Endothelial cell of umbilical vein (primary cell): ENCODE measurements around the gene EXT2. TPM values are rescaled to one million over a fixed set of nuclear protein-coding genes. Genes with fewer than 3 reads are reported as not detected.

Source experiments
- BruUV-seq: library from RNA; stranded (reverse); fragments of 400-500 nt; replicated peaks from 2 replicates; lab custom pipeline; 2021; lab: Mats Ljungman, UMichigan
- CTCF ChIA-PET: fragments of 300-600, 350-600 bp; sonication (Branson Sonifier 250); formaldehyde crosslinking; loops from one replicate; lab custom pipeline; 2021; ENCODE audit warnings: antibody characterized with exemption, inconsistent platforms; lab: Charles Lee
- POLR2A ChIA-PET: fragments of 300-600, 350-600 bp; sonication (Branson Sonifier 250); formaldehyde crosslinking; loops from one replicate; lab custom pipeline; 2021; ENCODE audit warnings: antibody characterized with exemption, inconsistent platforms; lab: Charles Lee
- DNase-seq: peaks from one replicate; pipeline ENCODE4 v3.0.0-alpha.2; 2011; ENCODE audit warnings: low read depth, low spot score
- FAIRE-seq: peaks from 2 replicates; lab custom pipeline; 2011; peaks lifted over from hg19 to GRCh38; lab: Jason Lieb, UNC
- H2AFZ ChIP-seq: 2 replicates; pipeline ENCODE4 v1.6.0; 2012; ENCODE audit warnings: low read depth, low read length, control low read depth, inconsistent platforms
- H3K27ac ChIP-seq: 2 replicates; pipeline ENCODE4 v1.5.1; 2011; ENCODE audit warnings: low read depth, mild to moderate bottlenecking, control low read depth, low read length, moderate library complexity; ENCODE audit not compliant: insufficient read depth
- H3K27me3 ChIP-seq, 2 experiments: 2 replicates each; pipeline versions ENCODE4 v1.6.0 to v1.6.1; 2011; ENCODE audit warnings: low read length in 2 of 2, mixed read lengths in 1 of 2; ENCODE audit not compliant: control insufficient read depth in 2 of 2, insufficient read depth in 2 of 2
- H3K36me3 ChIP-seq, 2 experiments: 2 replicates in 1 of 2; 3 replicates in 1 of 2; pipeline ENCODE4 v1.5.1; 2011; ENCODE audit warnings: low read length in 2 of 2, mild to moderate bottlenecking in 1 of 2, moderate library complexity in 1 of 2; ENCODE audit not compliant: control insufficient read depth in 2 of 2, insufficient read depth in 2 of 2; ENCODE audit errors: extremely low read depth in 1 of 2
- H3K4me1 ChIP-seq: 3 replicates; pipeline ENCODE4 v1.5.1; 2011; ENCODE audit warnings: mild to moderate bottlenecking, low read length; ENCODE audit not compliant: control insufficient read depth, insufficient read depth; ENCODE audit errors: extremely low read depth
- H3K4me2 ChIP-seq: 2 replicates; pipeline ENCODE4 v1.6.1; 2011; ENCODE audit warnings: low read length, control low read depth, mixed read lengths; ENCODE audit not compliant: insufficient read depth
- H3K4me3 ChIP-seq, 3 experiments: fragments of 200-600 bp in 1 of 3; sonication (generic), shearing (Covaris generic) in 1 of 3; replicated peaks in 1 of 3; 2 replicates each; pipeline ENCODE4 v1.5.1; 2011 to 2016; ENCODE audit warnings: control low read depth in 3 of 3, low read length in 3 of 3, mild to moderate bottlenecking in 2 of 3, inconsistent platforms in 1 of 3, low read depth in 1 of 3, moderate library complexity in 1 of 3; ENCODE audit not compliant: insufficient read depth in 1 of 3
- H3K79me2 ChIP-seq: 2 replicates; pipeline ENCODE4 v1.6.0; 2012; ENCODE audit warnings: low read length, inconsistent platforms; ENCODE audit not compliant: control insufficient read depth, insufficient read depth
- H3K9ac ChIP-seq: replicated peaks from 2 replicates; pipeline ENCODE3; 2011; ENCODE audit warnings: low read length, control low read depth; ENCODE audit not compliant: insufficient read depth; ENCODE audit errors: extremely low read depth
- H3K9me1 ChIP-seq: replicated peaks from 3 replicates; pipeline ENCODE4 v1.6.0; 2011; ENCODE audit warnings: mild to moderate bottlenecking, low read length; ENCODE audit not compliant: control insufficient read depth, insufficient read depth; ENCODE audit errors: extremely low read depth
- H3K9me3 ChIP-seq: replicated peaks from 2 replicates; pipeline ENCODE4 v1.5.1; 2012; ENCODE audit warnings: low read length, inconsistent platforms; ENCODE audit not compliant: control insufficient read depth, insufficient read depth
- H4K20me1 ChIP-seq: replicated peaks from 2 replicates; pipeline ENCODE3; 2011; ENCODE audit warnings: mild to moderate bottlenecking, low read length; ENCODE audit not compliant: control insufficient read depth, insufficient read depth; ENCODE audit errors: extremely low read depth
- EZH2 ChIP-seq: IDR thresholded peaks from 2 replicates; pipeline ENCODE4 v1.6.1; 2012; ENCODE audit warnings: borderline replicate concordance, low read depth, mild to moderate bottlenecking, moderate library complexity, low read length, inconsistent platforms; ENCODE audit not compliant: severe bottlenecking
- FOS ChIP-seq: IDR thresholded peaks from 2 replicates; pipeline ENCODE4 v1.6.1; 2011; ENCODE audit warnings: mild to moderate bottlenecking, low read length, moderate library complexity, borderline replicate concordance; ENCODE audit not compliant: insufficient read depth
- GATA2 ChIP-seq: IDR thresholded peaks from 2 replicates; pipeline ENCODE4 v1.7.0; 2011; ENCODE audit warnings: low read depth, mild to moderate bottlenecking, moderate library complexity, mixed read lengths, low read length; ENCODE audit not compliant: insufficient read length, insufficient read depth
- JUN ChIP-seq: IDR thresholded peaks from 2 replicates; pipeline ENCODE4 v1.6.1; 2011; ENCODE audit warnings: borderline replicate concordance, low read depth; ENCODE audit not compliant: insufficient read length, insufficient read depth
- MAX ChIP-seq: IDR thresholded peaks from 2 replicates; pipeline ENCODE4 v1.6.1; 2011; ENCODE audit not compliant: insufficient read depth, insufficient read length
- MYC ChIP-seq: IDR thresholded peaks from one replicate; pipeline ENCODE4 v1.6.1; 2011; ENCODE audit warnings: mild to moderate bottlenecking, low read depth, low read length
- POLR2A ChIP-seq: IDR thresholded peaks from 2 replicates; pipeline ENCODE4 v1.6.1; 2012; ENCODE audit warnings: low read depth, mild to moderate bottlenecking, control low read depth, low read length
- POLR2AphosphoS5 ChIP-seq: IDR thresholded peaks from 2 replicates; pipeline ENCODE4 v1.6.1; 2012; ENCODE audit warnings: low read depth, mild to moderate bottlenecking, control low read depth, low read length, moderate library complexity; ENCODE audit not compliant: insufficient read depth
- dilution Hi-C: fragments of 300-500 bp; cut with MboI; formaldehyde crosslinking; loops from one replicate; pipeline ENCODE4 v1.15.0; 2019; ENCODE audit warnings: low sequenced_read_pairs; ENCODE audit not compliant: extremely low pct_ligation_motif_present
- intact Hi-C: fragments of 100-400 bp; cut with micrococcal nuclease; formaldehyde crosslinking; loops from one replicate; pipeline ENCODE4 v1.10.0; 2022
- polyA plus RNA-seq, 4 experiments: library from polyadenylated mRNA; depleted of rRNA in 3 of 4; stranded (reverse) in 3 of 4; unstranded in 1 of 4; fragments of >200 nt; gene quantifications; 2 replicates each; pipeline versions ENCODE4 v1.2.1 to v1.2.3, GENCODE V29; 2011 to 2012; ENCODE audit warnings: missing spikeins in 1 of 4
- total RNA-seq: library from RNA; stranded (reverse); gene quantifications from 2 replicates; pipeline ENCODE4 v1.2.3, GENCODE V29; 2021
- TF ChIP-seq, protein P1 (sequence below), 2 donors: IDR thresholded peaks; 1 replicate in 1 of 2; 2 replicates in 1 of 2; pipeline ENCODE4 v1.5.1; 2011; ENCODE audit warnings: low read length in 2 of 2, mild to moderate bottlenecking in 2 of 2, moderate library complexity in 2 of 2, control low read depth in 1 of 2, inconsistent platforms in 1 of 2, low read depth in 1 of 2; ENCODE audit not compliant: insufficient read depth in 1 of 2; ENCODE audit errors: extremely low read depth in 1 of 2

EXT2 gene
- total and polyA plus RNA-seq, 2 donors (not counting 3 experiments of a cell fraction or from before 2014, with no cell fraction given), result 50.9 to 60.3 TPM

- DNase-seq (no peak), FAIRE-seq (no peak)
- H3K4me3 ChIP-seq, result no peak overlapping the region
- H3K27ac ChIP-seq, result no peak overlapping the region
- H3K27me3 ChIP-seq, result no peaks in the 10 kb centered on the region
- H3K9me1 ChIP-seq, result no peaks in the 10 kb centered on the region
- H3K79me2 ChIP-seq, result no peaks in the 10 kb centered on the region
- no peak overlapping the region for H2AFZ ChIP-seq
- no peaks in the 10 kb centered on the region for H4K20me1 ChIP-seq
- H3K9ac ChIP-seq, result no peak overlapping the region
- TF ChIP-seq POLR2A (no peak), FOS (no peak), JUN (no peak), EZH2 (no peak), MAX (no peak)
- TF ChIP-seq, protein P1, sequence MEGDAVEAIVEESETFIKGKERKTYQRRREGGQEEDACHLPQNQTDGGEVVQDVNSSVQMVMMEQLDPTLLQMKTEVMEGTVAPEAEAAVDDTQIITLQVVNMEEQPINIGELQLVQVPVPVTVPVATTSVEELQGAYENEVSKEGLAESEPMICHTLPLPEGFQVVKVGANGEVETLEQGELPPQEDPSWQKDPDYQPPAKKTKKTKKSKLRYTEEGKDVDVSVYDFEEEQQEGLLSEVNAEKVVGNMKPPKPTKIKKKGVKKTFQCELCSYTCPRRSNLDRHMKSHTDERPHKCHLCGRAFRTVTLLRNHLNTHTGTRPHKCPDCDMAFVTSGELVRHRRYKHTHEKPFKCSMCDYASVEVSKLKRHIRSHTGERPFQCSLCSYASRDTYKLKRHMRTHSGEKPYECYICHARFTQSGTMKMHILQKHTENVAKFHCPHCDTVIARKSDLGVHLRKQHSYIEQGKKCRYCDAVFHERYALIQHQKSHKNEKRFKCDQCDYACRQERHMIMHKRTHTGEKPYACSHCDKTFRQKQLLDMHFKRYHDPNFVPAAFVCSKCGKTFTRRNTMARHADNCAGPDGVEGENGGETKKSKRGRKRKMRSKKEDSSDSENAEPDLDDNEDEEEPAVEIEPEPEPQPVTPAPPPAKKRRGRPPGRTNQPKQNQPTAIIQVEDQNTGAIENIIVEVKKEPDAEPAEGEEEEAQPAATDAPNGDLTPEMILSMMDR (IDR thresholded peaks at IDR 0.05; ENCODE audit: extremely low read depth in 1 of 2, insufficient read depth in 1 of 2, low read depth in 1 of 2, low read length in 2 of 2), result no peak
- POLR2A ChIA-PET, result no interaction called here
- CTCF ChIA-PET, result interaction anchor here (0.9 kb wide), 1 partner anchor 9 kb away, joined by 3 read pairs; no protein-coding TSS in a partner anchor
- H3K36me3 ChIP-seq, result no peaks in the 10 kb centered on the region
- H3K4me2 ChIP-seq, result no peak overlapping the region
- dilution Hi-C loops, result no loop called here
- no peaks in the 10 kb centered on the region for H3K9me3 ChIP-seq
- H3K4me1 ChIP-seq, result no peaks in the 10 kb centered on the region
- intact Hi-C loops, result no loop called here
- no TSS peak for BruUV-seq
These were observed 76.0 kb downstream of the EXT2 start for GRCh38 chr11:44171518-44171917.

DNA sequence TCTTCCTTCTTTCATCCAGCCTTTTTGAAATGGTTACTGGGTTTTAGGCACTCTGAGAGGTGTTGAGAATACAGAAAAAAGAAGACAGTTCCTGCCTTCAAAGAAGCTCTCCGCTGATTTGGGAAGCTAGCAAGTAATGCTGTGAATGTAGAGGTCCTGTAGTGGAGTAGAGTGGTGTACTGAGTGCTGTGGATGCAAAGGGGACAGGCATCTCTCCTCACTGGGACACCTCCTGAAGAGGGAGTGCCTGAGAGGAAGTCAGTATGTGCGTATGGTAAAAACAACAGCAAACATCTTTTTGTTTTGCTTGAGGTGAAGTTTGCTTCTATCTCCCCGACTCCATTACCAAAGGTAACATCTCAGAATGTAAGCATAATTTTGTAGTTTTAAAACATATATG, 77.5 kb downstream of the EXT2 start:
- H3K27ac ChIP-seq, result no peak overlapping the region
- no peak overlapping the region for H3K4me3 ChIP-seq
- H4K20me1 ChIP-seq, result peaks cover under 1% of the 10 kb centered on the region
- H2AFZ ChIP-seq, result no peak overlapping the region
- no peaks in the 10 kb centered on the region for H3K4me1 ChIP-seq
- FAIRE-seq (no peak), DNase-seq (no peak)
- H3K79me2 ChIP-seq, result no peaks in the 10 kb centered on the region
- dilution Hi-C loops (no loop called here), intact Hi-C loops (no loop called here)
- H3K9me1 ChIP-seq, result no peaks in the 10 kb centered on the region
- H3K36me3 ChIP-seq, result no peaks in the 10 kb centered on the region
- no peak overlapping the region for H3K4me2 ChIP-seq
- H3K9me3 ChIP-seq, result no peaks in the 10 kb centered on the region
- ChIA-PET POLR2A (no interaction called here), CTCF (no interaction called here)
- no peak for TF ChIP-seq POLR2AphosphoS5
- TF ChIP-seq GATA2, result no peak
- no peak for TF ChIP-seq EZH2
- TF ChIP-seq JUN, result no peak
- no peak for TF ChIP-seq MYC
- TF ChIP-seq, protein P1 (IDR thresholded peaks at IDR 0.05; ENCODE audit: extremely low read depth in 1 of 2, insufficient read depth in 1 of 2, low read depth in 1 of 2, low read length in 2 of 2), result no peak
- TF ChIP-seq MAX, result no peak
- no peak for TF ChIP-seq FOS
- TF ChIP-seq POLR2A, result no peak
- no peak overlapping the region for H3K9ac ChIP-seq
- BruUV-seq, result no TSS peak
- no peaks in the 10 kb centered on the region for H3K27me3 ChIP-seq
